A549 treated with CpdA at 1 μM for 4 hours (cell line): ENCODE data around the gene P4HTM. TPM values are rescaled to one million over a fixed set of nuclear protein-coding genes. Genes with fewer than 3 reads are reported as not detected.

ENCODE experiments used
- total RNA-seq: library from RNA; stranded (reverse); fragments of 200-300 nt; extraction: Qiagen RNA extraction; gene quantifications from 5 replicates; pipeline ENCODE4 v1.2.3, GENCODE V29; 2022; ENCODE audit warnings: low read depth

P4HTM gene, protein sequence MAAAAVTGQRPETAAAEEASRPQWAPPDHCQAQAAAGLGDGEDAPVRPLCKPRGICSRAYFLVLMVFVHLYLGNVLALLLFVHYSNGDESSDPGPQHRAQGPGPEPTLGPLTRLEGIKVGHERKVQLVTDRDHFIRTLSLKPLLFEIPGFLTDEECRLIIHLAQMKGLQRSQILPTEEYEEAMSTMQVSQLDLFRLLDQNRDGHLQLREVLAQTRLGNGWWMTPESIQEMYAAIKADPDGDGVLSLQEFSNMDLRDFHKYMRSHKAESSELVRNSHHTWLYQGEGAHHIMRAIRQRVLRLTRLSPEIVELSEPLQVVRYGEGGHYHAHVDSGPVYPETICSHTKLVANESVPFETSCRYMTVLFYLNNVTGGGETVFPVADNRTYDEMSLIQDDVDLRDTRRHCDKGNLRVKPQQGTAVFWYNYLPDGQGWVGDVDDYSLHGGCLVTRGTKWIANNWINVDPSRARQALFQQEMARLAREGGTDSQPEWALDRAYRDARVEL
- 11.7 to 19.5 TPM (median 18.6 TPM) in 5 replicates for total RNA-seq

GRCh38 chr3:48989796-48990635 is at the start of gene P4HTM:
Gene P4HTM, plus strand, starts transcription at chr3:48990241. Its CDS starts 16 bp downstream, at chr3:48990257.

GRCh38 chr3:49007068-49007770 is 17.2 kb downstream of the P4HTM start, which contains the start of gene WDR6:
Gene WDR6, plus strand, starts transcription at chr3:49007391. Its CDS starts 41 bp downstream, at chr3:49007432.

DNA sequence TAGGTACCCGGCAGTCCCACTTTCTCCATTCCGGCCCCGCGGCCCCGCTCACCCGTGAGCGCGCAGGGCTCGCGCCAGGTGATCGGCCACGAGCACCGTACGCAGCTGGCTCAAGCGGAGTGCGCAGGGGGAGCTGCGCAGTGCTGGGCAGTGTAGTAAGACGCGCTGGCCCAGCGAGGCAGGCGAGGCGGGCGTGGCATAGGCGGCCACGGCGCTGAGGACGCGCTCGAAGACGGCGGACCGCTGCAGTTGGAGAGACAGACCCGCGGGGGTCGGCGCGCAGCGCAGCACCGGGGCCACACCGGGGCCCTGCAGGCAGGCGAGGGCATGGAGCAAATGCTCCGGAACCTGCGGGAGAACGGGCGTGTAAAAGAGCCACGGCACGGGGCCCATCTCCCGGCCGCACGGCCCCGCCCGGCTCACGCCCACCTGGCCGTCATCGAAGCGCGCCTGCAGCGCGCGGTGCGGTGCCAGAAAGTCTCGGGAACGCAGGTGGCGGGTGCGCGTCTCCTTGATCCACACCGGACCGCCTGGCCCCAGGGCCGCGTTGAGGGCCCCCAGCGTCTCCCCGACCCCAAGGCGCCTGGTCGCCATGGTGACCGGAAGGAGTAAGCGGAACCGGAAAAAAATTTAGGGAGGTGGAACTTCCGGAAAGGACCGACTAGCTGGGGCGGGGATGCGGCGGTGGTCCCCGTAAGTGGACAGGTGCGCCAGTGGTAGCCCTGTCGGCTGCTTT is 28.1 kb downstream of the P4HTM start, which contains the start of gene DALRD3:
DALRD3 (minus strand) TSS at position 610 of the 736 bp plus-strand sequence; CDS start at position 594, 16 bp downstream.

GRCh38 chr3:49021813-49022687 is 32.0 kb downstream of the P4HTM start, which contains the start of gene NDUFAF3:
Gene NDUFAF3, plus strand, starts transcription at chr3:49022121. Its CDS starts 24 bp downstream, at chr3:49022145.

DNA sequence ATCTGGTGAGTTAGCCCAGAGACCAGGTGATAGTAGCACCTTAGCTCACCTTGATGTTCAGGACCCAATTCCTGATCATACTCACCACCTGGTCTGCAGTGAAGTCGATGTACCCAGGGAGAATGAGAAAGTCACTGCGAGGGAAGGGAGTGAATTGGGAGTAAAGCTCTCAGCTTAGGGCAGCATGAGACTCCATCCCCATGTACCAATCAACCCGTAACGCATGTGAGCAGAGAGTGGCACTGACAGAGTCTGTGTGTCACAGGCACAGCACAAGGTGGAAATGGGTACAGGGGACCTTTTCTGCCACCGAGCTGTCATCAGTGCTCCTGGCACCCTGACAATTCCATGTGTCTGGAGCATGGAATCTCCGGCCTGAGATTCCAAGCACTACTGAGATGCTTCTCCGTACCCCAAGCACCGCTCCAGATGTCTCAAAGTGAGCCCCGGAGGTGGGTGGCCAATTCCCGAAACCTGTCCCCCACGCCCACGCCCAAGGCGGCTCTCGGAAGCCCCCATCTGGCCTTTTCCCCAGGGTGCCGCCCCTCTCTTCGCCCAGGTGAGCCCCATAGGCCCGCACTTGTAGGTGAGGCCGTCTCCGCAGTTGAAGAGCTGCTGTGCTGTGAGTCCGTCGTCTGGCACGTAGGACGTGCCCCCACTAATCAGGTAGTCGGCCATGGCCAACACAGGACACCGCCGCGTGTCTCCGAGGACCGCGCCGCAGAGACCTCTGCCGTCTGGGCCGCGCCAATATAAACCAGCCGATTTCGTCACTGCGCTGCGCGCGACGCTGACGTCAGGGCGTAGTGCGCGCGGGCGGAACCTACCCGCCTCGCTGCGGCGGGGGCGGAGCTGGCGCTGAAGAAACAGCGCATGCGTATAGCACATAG is 38.9 kb downstream of the P4HTM start, which contains the start of gene IMPDH2:
IMPDH2 (minus strand) TSS at position 726 of the 890 bp plus-strand sequence; CDS start at position 678, 48 bp downstream.

Other genes with a start within 250 kb of the P4HTM start
- 15.5 to 19.3 TPM (median 17.9 TPM) in 5 replicates for gene PRKAR2A, start 142.4 kb upstream of the P4HTM start, total RNA-seq
- 9.9 to 11.8 TPM (median 10.8 TPM) in 5 replicates for gene SLC25A20, start 91.4 kb upstream of the P4HTM start, total RNA-seq
- 58.2 to 64.1 TPM (median 62.6 TPM) in 5 replicates for gene ARIH2, start 71.4 kb upstream of the P4HTM start, total RNA-seq
- gene WDR6, start 17.1 kb downstream of the P4HTM start, total RNA-seq = 68.1 to 80.6 TPM (median 71.0 TPM) in 5 replicates
- 16.7 to 25.0 TPM (median 24.7 TPM) in 5 replicates for gene DALRD3, start 28.3 kb downstream of the P4HTM start, total RNA-seq
- 50.1 to 90.6 TPM (median 82.5 TPM) in 5 replicates for gene NDUFAF3, start 31.9 kb downstream of the P4HTM start, total RNA-seq
- 154 to 174 TPM (median 168 TPM) in 5 replicates for gene IMPDH2, start 39.2 kb downstream of the P4HTM start, total RNA-seq
- 37.3 to 42.6 TPM (median 38.8 TPM) in 5 replicates for gene QRICH1, start 103.8 kb downstream of the P4HTM start, total RNA-seq
- gene QARS1, start 114.5 kb downstream of the P4HTM start, total RNA-seq = 124 to 161 TPM (median 149 TPM) in 5 replicates
- 20.0 to 26.9 TPM (median 23.7 TPM) in 5 replicates for gene USP19, start 130.6 kb downstream of the P4HTM start, total RNA-seq
- 75.5 to 100.0 TPM (median 84.8 TPM) in 5 replicates for gene LAMB2, start 142.8 kb downstream of the P4HTM start, total RNA-seq
- 10.1 to 17.1 TPM (median 13.0 TPM) in 5 replicates for gene CCDC71, start 176.1 kb downstream of the P4HTM start, total RNA-seq
- 4.1 to 5.5 TPM (median 4.5 TPM) in 5 replicates for gene KLHDC8B, start 181.4 kb downstream of the P4HTM start, total RNA-seq